HAP-1 (cell line): ENCODE measurements around the gene MCRIP2.
A peak's percentile ranks its signal among the peaks of the same experiment; 100 is the strongest.

ENCODE experiments used
- DNase-seq, 2 experiments: peaks; one replicate each; pipeline ENCODE4 v3.0.0-alpha.2; 2016 to 2020; ENCODE audit warnings: low spot score in 2 of 2
- H3K27me3 ChIP-seq: fragments of 250-450 bp; sonication (Bioruptor Pico); 2 replicates; pipeline ENCODE4 v1.5.1; 2020; ENCODE audit warnings: low read depth, mild to moderate bottlenecking, moderate library complexity
- H3K36me3 ChIP-seq: fragments of 250-450 bp; sonication (Bioruptor Pico); replicated peaks from 2 replicates; pipeline ENCODE4 v1.5.1; 2020; ENCODE audit warnings: mild to moderate bottlenecking
- H3K4me1 ChIP-seq: fragments of 250-450 bp; sonication (Bioruptor Pico); 2 replicates; pipeline ENCODE4 v1.5.1; 2020; ENCODE audit warnings: mild to moderate bottlenecking
- H3K4me3 ChIP-seq: fragments of 250-450 bp; sonication (Bioruptor Pico); 2 replicates; pipeline ENCODE4 v1.5.1; 2020; ENCODE audit warnings: mild to moderate bottlenecking, moderate library complexity
- H3K9me3 ChIP-seq: fragments of 250-450 bp; sonication (Bioruptor Pico); 2 replicates; pipeline ENCODE4 v1.5.1; 2020; ENCODE audit warnings: mild to moderate bottlenecking, moderate library complexity
- in situ Hi-C: fragments of 300-500 bp; cut with MboI; formaldehyde crosslinking; loops from 3 replicates; pipeline ENCODE4 v1.14.3; 2020; ENCODE audit warnings: low sequenced_read_pairs, inconsistent platforms, mixed read lengths

Gene MCRIP2

GRCh38 chr16:678209-678857, 36.7 kb downstream of the MCRIP2 start:
- Histone ChIP-seq H3K27me3 (no peaks in the 10 kb centered on the region), H3K4me3 (no peak overlapping the region), H3K9me3 (no peaks in the 10 kb centered on the region), H3K4me1 (peaks cover 26% of the 10 kb centered on the region), H3K36me3 (peaks cover 36% of the 10 kb centered on the region)
- DNase-seq, result no peak
- in situ Hi-C loops, result no loop called here

GRCh38 chr16:678858-679813, 37.5 kb downstream of the MCRIP2 start:
- DNase-seq, result peak; percentile 65 to 89
- H3K4me3 ChIP-seq, result peak overlapping the region; percentile 40
- peaks cover 29% of the 10 kb centered on the region for H3K36me3 ChIP-seq

GRCh38 chr16:679814-680624, 38.4 kb downstream of the MCRIP2 start, which contains the start of gene STUB1:
STUB1 (plus strand) TSS chr16:680410; CDS start chr16:680526, 116 bp downstream.
- H3K36me3 ChIP-seq, result peaks cover 26% of the 10 kb centered on the region
- peak; percentile 80 to 98 for DNase-seq
- H3K27me3 ChIP-seq, result no peaks in the 10 kb centered on the region
- in situ Hi-C loops, result no loop called here
- H3K9me3 ChIP-seq, result no peaks in the 10 kb centered on the region
- peaks cover 26% of the 10 kb centered on the region for H3K4me1 ChIP-seq
- peak within 1 kb of the TSS; percentile 66 for H3K4me3 ChIP-seq

More at GRCh38 chr16:678858-679813, 37.5 kb downstream of the MCRIP2 start:
- peaks cover 26% of the 10 kb centered on the region for H3K4me1 ChIP-seq
- in situ Hi-C loops, result no loop called here
- H3K9me3 ChIP-seq, result no peaks in the 10 kb centered on the region
- H3K27me3 ChIP-seq, result no peaks in the 10 kb centered on the region

- Histone ChIP-seq H3K9me3 (no peaks in the 10 kb centered on the region), H3K36me3 (peaks cover 31% of the 10 kb centered on the region), H3K4me3 (peak overlapping the region; percentile 66), H3K27me3 (no peaks in the 10 kb centered on the region), H3K4me1 (peaks cover 26% of the 10 kb centered on the region)
- no peak for DNase-seq
- in situ Hi-C loops, result no loop called here
These were observed 39.0 kb downstream of the MCRIP2 start for GRCh38 chr16:680625-680945.

- peak in 1 of 2 experiments; percentile 62 for DNase-seq
- in situ Hi-C loops, result no loop called here
- no peaks in the 10 kb centered on the region for H3K9me3 ChIP-seq
- peaks cover 26% of the 10 kb centered on the region for H3K4me1 ChIP-seq
- H3K27me3 ChIP-seq, result no peaks in the 10 kb centered on the region
- H3K4me3 ChIP-seq, result peak overlapping the region; percentile 66
- H3K36me3 ChIP-seq, result peaks cover 35% of the 10 kb centered on the region
These were observed 39.5 kb downstream of the MCRIP2 start for GRCh38 chr16:680967-681745.

- Histone ChIP-seq H3K4me3 (peak overlapping the region; percentile 66), H3K4me1 (peaks cover 26% of the 10 kb centered on the region), H3K36me3 (peaks cover 42% of the 10 kb centered on the region), H3K27me3 (no peaks in the 10 kb centered on the region), H3K9me3 (no peaks in the 10 kb centered on the region)
- in situ Hi-C loops, result no loop called here
- no peak for DNase-seq
These were observed 40.3 kb downstream of the MCRIP2 start for GRCh38 chr16:681746-682427.

- Histone ChIP-seq H3K4me3 (peak overlapping the region; percentile 50), H3K36me3 (peaks cover 49% of the 10 kb centered on the region), H3K4me1 (peaks cover 26% of the 10 kb centered on the region), H3K9me3 (no peaks in the 10 kb centered on the region), H3K27me3 (no peaks in the 10 kb centered on the region)
- DNase-seq, result no peak
- in situ Hi-C loops, result no loop called here
These were observed 41.1 kb downstream of the MCRIP2 start for GRCh38 chr16:682493-683395.

- H3K36me3 ChIP-seq, result peaks cover 49% of the 10 kb centered on the region
- no peaks in the 10 kb centered on the region for H3K9me3 ChIP-seq
- peak overlapping the region; percentile 50 for H3K4me3 ChIP-seq
- DNase-seq, result peak in 1 of 2 experiments; percentile 62
- H3K4me1 ChIP-seq, result peaks cover 26% of the 10 kb centered on the region
- no peaks in the 10 kb centered on the region for H3K27me3 ChIP-seq
- in situ Hi-C loops, result no loop called here
These were observed 41.9 kb downstream of the MCRIP2 start for GRCh38 chr16:683396-684070.

- Histone ChIP-seq H3K36me3 (peaks cover 49% of the 10 kb centered on the region), H3K4me1 (peaks cover 25% of the 10 kb centered on the region), H3K27me3 (no peaks in the 10 kb centered on the region), H3K4me3 (peak within 1 kb of the TSS; percentile 50), H3K9me3 (no peaks in the 10 kb centered on the region)
- peak; percentile 94 to 99 for DNase-seq
- in situ Hi-C loops, result no loop called here
These were observed 42.6 kb downstream of the MCRIP2 start, which contains the start of gene JMJD8 for GRCh38 chr16:684071-684794. JMJD8 (minus strand) TSS chr16:684334; CDS start chr16:684319, 15 bp downstream.

- Histone ChIP-seq H3K9me3 (no peaks in the 10 kb centered on the region), H3K4me1 (peaks cover 26% of the 10 kb centered on the region), H3K4me3 (no peak overlapping the region), H3K27me3 (no peaks in the 10 kb centered on the region), H3K36me3 (peaks cover 49% of the 10 kb centered on the region)
- DNase-seq, result no peak
- in situ Hi-C loops, result no loop called here
These were observed 43.5 kb downstream of the MCRIP2 start for GRCh38 chr16:684961-685696.
